Ishikawa (cell line): ENCODE results near the gene WDR70.

Source experiments
- CEBPB ChIP-seq: IDR thresholded peaks from 2 replicates; pipeline ENCODE4 v1.6.1; 2012
- EGR1 ChIP-seq: IDR thresholded peaks from 2 replicates; pipeline ENCODE4 v1.6.1; 2012
- EP300 ChIP-seq: IDR thresholded peaks from 2 replicates; pipeline ENCODE4 v1.6.1; 2012; ENCODE audit warnings: borderline replicate concordance
- YY1 ChIP-seq: IDR thresholded peaks from 2 replicates; pipeline ENCODE4 v1.6.1; 2012; ENCODE audit warnings: low read depth
- ZBTB7A ChIP-seq: IDR thresholded peaks from 2 replicates; pipeline ENCODE4 v1.6.1; 2012; ENCODE audit warnings: low read depth
- TF ChIP-seq, protein P1 (sequence below): IDR thresholded peaks from 2 replicates; pipeline ENCODE4 v1.6.1; 2012; ENCODE audit warnings: low read depth, mild to moderate bottlenecking
- TF ChIP-seq, protein P2 (sequence below): IDR thresholded peaks from 2 replicates; pipeline ENCODE4 v1.6.1; 2012
- TF ChIP-seq, protein P3 (sequence below): IDR thresholded peaks from 2 replicates; pipeline ENCODE4 v1.6.1; 2012

DNA sequence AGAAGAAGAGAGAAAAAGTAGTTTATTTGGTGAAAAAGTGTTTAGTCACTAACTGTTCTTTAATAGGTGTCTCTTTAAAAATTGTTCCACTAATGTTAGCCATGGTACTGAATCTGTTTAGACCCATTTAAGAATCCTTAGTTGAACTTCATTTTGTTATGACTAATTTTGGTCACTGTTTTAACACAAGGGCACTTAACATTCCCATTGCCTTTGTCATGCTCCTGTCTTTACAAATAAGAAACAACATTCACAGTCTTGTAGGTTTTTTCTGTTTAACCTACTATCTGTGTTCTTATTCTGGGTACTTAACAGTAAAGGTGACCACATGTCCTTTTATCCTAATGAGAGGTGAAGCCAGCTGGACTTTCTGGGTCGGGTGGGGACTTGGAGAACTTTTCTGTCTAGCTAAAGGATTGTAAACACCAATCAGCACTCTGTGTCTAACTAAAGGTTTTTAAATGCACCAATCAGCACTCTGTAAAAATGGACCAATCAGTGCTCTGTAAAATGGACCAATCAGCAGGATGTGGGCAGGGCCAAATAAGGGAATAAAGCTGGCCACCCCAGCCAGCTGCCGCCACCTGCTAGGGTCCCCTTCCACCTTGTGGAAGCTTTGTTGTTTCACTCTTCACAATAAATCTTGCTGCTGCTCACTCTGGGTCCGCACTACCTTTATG lies 116.7 kb downstream of the WDR70 start:
- TF ChIP-seq ZBTB7A: no peak
- TF ChIP-seq, protein P1, sequence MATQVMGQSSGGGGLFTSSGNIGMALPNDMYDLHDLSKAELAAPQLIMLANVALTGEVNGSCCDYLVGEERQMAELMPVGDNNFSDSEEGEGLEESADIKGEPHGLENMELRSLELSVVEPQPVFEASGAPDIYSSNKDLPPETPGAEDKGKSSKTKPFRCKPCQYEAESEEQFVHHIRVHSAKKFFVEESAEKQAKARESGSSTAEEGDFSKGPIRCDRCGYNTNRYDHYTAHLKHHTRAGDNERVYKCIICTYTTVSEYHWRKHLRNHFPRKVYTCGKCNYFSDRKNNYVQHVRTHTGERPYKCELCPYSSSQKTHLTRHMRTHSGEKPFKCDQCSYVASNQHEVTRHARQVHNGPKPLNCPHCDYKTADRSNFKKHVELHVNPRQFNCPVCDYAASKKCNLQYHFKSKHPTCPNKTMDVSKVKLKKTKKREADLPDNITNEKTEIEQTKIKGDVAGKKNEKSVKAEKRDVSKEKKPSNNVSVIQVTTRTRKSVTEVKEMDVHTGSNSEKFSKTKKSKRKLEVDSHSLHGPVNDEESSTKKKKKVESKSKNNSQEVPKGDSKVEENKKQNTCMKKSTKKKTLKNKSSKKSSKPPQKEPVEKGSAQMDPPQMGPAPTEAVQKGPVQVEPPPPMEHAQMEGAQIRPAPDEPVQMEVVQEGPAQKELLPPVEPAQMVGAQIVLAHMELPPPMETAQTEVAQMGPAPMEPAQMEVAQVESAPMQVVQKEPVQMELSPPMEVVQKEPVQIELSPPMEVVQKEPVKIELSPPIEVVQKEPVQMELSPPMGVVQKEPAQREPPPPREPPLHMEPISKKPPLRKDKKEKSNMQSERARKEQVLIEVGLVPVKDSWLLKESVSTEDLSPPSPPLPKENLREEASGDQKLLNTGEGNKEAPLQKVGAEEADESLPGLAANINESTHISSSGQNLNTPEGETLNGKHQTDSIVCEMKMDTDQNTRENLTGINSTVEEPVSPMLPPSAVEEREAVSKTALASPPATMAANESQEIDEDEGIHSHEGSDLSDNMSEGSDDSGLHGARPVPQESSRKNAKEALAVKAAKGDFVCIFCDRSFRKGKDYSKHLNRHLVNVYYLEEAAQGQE: no peak
- no peak for TF ChIP-seq CEBPB
- TF ChIP-seq, protein P2, sequence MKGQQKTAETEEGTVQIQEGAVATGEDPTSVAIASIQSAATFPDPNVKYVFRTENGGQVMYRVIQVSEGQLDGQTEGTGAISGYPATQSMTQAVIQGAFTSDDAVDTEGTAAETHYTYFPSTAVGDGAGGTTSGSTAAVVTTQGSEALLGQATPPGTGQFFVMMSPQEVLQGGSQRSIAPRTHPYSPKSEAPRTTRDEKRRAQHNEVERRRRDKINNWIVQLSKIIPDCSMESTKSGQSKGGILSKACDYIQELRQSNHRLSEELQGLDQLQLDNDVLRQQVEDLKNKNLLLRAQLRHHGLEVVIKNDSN: no peak
- TF ChIP-seq EP300: no peak
- TF ChIP-seq YY1: no peak
- TF ChIP-seq, protein P3, sequence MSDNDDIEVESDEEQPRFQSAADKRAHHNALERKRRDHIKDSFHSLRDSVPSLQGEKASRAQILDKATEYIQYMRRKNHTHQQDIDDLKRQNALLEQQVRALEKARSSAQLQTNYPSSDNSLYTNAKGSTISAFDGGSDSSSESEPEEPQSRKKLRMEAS: no peak
- no peak for TF ChIP-seq EGR1
